HG02588 (cell line): Measurements from ENCODE around the gene DENND4C.
"Not testable (repeated sequence)": the region's sequence is repeated elsewhere in the genome, so short reads cannot be mapped to it uniquely, and the experiment has no call there.

Experiments used
- ATAC-seq: cut with Tn5 transposase; IDR thresholded peaks from one replicate; pipeline ENCODE4 v1.9.1; 2021; ENCODE audit warnings: mild to moderate bottlenecking, moderate library complexity; ENCODE audit not compliant: unreplicated experiment

Gene DENND4C

DNA sequence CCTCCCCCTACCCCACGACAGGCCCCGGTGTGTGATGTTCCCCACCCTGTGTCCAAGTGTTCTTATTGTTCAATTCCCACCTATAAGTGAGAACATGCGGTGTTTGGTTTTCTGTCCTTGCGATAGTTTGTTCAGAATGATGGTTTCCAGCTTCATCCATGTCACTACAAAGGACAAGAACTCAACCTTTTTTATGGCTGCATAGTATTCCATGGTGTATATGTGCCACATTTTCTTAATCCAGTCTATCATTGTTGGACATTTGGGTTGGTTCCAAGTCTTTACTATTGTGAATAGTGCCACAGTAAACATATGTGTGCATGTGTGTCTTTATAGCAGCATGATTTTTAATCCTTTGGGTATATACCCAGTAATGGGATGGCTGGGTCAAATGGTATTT, 35.1 kb downstream of the DENND4C start:
- not testable (repeated sequence) for ATAC-seq

DNA sequence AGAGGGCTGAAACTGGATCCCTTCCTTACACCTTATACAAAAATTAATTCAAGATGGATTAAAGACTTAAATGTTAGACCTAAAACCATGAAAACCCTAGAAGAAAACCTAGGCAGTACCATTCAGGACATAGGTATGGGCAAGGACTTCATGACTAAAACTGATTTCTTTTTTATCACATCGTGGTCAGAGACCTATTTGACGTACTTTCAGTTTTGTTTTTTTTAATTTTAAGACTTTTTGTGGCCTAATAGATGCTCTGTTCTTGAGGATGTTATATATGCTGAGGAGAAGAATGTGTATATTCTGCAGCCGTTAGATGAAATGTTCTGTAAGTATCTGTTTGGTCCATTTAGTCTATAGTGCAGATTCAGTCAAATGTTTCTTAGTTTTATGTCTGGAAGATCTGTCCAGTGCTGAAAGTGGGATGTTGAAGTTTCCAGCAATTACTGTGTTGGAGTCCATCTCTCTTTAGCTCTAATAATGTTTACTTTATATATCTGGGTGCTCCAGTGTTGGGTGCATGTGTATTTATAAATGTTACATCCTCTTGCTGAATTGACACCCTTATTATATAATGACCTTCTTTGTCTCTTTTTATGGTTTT, 36.4 kb downstream of the DENND4C start:
- ATAC-seq, result not testable (repeated sequence)

DNA sequence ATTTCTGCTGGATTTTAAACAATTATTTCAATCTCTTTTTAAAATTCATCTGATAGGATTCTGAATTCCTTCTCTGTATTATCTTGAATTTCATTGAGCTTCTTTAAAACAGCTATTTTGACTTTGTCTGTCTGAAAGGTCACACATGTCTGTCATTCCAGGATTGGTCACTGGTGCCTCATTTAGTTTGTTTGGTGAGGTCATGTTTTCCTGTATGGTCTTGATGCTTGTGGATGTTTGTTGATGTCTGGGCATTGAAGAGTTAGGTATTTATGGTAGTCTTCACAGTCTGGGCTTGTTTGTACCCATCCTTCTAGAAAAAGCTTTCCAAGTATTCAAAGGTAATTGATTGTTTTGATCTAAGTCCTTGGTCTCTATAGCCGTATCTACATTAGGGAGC, 39.1 kb downstream of the DENND4C start:
- ATAC-seq, result no peak

DNA sequence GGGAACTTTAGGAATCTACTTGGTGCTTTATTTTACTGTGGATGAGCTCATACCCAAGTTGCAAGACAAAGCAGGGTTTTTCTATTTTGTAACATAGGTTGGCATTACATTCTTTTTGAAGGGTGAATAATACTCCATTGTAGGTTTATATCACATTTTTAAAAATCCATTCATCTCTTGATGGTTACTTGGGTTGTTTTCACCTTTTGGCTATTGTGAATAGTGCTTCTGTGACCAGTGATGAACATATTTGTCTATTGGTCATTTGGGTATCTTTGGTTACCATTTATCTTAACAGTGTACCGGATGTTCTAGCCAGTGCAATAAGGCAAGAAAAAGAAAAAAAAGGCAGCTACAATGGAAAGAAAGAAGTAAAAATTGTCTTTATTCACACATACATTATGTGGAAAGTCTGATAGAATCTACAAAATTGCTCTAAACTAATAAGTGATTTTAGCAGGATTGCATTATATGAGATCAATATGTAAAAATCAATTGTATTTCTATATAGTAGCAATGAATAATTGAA, 40.0 kb downstream of the DENND4C start:
- no peak for ATAC-seq

DNA sequence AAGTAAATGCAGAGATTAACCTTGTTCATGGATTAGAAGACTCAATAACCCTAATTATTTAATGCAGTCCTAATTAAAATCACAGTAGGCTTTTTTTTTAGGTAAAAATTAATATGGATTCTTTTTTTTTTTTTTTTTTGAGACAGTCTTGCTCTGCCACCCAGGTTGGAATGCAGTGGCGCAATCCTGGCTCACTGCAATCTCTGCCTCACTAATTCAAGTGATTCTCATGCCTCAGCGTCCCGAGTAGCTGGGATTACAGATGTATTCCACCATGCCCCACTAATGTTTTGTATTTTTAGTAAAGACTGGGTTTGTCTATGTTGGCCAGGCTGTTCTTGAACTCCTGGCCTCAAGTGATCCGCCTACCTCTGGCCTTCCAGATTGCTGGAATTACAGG, 40.6 kb downstream of the DENND4C start:
- no peak for ATAC-seq

DNA sequence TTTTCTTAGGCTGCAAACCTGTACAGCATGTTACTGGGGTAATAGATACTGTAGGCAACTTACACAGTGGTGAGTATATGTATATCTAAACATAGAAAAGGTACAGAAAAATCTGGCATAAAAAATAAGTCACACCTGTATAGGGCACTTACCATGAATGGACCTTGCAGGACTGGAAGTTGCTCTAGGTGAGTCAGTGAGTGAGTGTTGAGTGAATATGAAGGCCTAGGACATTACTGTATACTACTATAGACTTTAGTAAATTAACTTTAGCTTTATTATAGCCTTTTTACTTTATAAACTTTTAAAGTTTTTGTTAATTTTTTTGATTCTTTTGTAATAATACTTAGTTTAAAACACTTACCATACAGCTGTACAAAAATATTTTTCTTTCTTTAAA, 51.3 kb downstream of the DENND4C start:
- ATAC-seq, result no peak

DNA sequence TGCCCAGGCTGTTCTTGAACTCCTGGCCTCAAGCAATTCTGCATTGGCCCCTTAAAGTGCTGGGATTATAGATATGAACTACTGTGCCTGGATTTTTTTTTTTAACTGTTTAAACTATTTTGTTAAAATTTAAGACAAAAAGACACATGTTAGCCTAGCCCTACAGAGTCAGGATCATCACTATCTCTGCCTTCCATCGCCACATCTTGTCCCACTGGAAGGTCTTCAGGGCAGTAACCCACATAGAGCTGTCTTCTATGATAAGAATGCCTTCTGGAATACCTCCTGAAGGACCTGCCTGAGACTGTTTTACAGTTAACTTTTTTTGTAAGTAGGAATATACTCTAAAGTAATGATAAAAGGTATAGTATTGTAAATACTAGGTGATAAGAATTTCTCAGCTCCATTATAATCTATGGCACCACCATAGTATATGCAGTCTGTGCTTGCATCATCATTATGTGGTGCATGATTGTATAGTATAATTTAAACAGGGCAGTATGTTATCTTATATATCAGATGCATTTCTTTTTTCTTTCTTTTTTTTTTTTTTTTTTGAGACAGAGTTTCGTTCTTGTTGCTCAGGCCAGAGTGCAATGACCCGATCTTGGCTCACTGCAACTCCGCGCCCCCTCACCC, 52.7 kb downstream of the DENND4C start:
- ATAC-seq, result no peak

DNA sequence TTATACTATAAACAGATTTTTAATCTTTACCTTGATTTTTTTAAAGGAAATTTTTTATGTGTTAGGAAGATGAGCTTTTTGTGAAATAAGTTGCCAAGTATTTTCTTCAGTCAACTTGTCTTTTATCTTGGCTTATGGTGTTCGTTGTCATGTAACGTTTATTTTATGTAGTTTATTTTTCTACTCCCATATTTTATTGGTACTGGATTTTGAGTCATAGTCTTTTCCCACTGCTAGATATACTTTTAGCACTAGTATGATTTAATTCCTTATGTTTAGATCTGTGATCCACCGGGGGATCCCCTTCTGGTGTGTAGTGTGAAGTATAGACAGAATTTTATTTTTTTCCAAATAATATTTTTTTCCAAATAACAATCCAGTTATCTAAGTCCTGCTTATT, 54.2 kb downstream of the DENND4C start:
- ATAC-seq, result no peak

DNA sequence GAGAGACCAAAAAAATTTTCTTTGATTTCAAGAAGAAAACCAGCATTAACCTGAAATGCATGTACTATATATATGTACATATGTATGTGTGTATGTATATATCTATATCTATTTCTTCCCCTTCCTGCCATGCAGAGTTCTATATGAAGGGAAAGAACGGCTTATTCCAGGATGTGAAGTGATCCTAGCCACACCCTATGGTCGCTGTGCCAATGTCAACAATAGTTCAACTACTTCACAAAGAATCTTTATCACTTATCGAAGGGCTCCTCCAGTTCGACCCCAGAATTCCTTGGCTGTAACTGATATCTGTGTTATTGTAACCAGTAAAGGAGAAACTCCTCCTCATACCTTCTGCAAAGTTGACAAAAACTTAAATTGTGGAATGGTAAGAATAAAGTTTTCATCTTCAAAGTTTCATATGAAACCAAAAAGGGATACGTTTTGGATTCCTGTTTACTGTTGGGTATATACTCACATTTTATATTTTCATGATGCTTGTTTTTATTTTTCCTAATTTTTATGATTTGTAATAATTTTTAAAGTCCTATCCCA, 56.2 kb downstream of the DENND4C start:
- ATAC-seq, result no peak

DNA sequence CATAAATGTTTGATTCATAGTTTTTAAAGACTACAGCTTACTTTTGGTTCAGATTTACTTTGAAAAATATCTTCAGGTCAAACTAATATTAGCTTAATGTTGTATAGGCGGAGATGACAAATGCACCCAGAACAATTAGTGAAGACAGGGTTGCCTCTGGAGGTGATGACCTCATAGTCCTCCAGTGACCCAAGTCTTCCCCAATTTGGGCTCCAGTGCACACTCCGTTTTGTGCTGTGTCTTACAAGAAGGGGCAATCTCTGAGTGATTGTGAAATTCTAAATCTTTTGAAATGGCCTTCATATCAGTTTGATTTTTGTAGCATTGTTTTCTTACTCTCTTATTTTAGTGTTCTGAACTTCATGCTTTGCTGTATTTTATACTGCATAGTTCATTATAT, 57.6 kb downstream of the DENND4C start:
- no peak for ATAC-seq

DNA sequence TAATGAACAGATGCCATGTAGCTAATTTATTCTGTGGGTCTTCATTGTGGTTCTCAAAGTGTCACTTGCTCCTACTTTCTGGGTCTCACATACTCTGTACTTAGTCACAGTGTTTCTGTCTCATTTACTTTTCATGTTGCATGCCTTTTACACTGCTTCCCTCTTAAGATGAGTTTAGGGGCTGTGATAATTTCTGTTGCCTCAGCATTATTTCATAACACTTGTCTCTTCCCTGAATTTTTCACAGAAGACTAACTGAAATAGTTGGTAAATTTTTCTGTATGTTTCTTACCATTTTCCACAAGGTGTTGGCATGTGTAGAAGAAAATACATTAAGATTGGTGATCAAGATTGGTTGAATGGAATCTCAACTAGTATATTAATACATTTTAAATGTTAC, 59.6 kb downstream of the DENND4C start:
- ATAC-seq, result no peak

DNA sequence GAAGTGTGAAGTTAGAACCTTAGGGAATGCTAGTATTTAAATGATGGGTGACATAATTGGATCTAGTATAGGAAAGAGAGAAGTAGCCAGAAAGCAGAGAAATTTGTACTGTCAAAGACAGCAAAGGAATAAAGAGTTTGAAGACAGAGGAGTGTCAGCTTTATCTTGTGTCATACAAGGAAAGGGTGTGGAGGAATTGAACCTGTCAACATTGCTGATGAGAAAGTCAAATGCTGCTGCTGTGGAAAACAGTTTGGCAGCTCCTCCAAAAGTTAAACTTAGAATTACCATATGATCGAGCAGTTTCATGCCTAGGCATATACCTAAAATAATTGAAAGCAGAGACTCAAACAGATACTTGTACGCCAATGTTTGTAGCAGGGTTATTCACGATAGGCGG, 63.7 kb downstream of the DENND4C start:
- ATAC-seq, result no peak

DNA sequence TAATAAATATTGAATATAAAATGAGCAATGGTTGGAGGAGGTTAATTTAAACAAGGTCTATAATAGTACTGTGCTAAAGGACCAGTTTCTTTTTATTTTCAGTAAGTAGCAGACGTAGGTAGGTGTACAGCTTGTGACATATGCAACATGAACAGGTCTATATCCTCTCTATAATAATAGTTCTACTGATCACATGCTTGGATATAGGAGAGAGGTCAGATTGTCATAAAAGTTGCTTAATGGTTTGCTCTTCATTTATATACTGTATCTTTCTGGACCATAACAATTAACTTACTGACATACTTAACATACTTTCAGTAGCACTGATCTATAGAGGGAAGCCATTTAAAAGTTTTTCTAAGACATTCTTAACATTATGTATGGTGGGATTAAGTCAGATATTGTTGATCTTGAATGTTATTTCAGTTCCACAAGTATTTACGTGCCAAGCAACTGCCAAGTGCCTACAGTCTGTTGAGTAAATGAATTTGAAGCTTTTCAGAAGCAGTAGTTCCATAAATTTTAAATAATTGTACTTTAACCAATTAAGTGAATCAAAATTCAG, 68.0 kb downstream of the DENND4C start:
- no peak for ATAC-seq

DNA sequence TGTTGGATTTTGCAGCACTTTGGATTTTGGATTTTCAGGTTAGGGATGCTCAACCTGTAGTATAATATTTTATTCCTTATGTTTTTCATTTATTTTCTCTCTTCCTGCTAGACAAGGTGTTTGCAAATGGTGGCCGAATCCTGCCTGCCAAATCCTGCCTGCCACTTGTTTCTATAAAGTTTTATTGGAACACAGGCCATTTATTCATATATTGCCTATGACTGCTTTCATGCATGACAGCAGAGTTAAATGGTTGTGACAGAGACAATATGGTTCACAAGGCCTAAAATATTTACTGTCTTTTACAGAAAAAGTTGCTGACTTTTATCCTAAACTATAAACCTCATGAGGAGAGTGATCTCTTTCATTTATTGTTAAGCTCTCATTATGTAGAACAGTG, 72.7 kb downstream of the DENND4C start:
- no peak for ATAC-seq

DNA sequence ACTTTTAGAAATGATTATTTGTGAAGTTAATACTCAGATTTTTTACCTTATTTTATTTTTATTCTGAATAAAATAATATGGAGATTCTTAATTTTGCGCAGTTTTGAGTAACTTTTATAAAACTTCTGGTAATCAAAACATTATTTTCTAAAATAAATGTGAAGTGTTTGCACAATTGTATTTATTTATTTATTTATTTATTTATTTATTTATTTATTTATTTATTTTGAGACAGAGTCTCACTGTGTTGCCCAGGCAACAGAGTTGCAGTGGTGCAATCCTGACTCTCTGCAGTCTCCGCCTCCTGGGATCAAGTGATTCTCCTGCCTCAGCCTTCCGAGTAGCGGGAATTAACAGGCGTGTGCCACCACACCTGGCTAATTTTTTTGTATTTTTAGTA, 76.1 kb downstream of the DENND4C start:
- no peak for ATAC-seq

DNA sequence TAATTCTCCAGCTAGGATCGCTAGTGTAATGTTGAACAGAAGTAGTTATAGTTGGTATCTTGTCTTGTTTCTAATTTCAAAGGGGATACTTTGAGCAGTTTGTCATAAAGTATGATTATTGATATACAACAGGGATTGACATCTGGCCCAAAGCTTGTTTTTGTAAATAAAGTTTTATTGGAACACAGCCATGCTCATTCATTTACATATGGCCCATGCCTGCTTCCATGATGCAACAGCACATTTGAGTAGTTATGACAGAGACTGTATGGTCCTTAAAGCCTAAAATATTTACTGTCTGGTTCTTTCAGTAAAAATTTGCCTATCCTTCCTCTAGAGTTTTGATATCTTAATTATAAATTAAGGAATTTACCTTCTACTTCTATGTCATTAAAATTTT, 79.8 kb downstream of the DENND4C start:
- ATAC-seq, result no peak

DNA sequence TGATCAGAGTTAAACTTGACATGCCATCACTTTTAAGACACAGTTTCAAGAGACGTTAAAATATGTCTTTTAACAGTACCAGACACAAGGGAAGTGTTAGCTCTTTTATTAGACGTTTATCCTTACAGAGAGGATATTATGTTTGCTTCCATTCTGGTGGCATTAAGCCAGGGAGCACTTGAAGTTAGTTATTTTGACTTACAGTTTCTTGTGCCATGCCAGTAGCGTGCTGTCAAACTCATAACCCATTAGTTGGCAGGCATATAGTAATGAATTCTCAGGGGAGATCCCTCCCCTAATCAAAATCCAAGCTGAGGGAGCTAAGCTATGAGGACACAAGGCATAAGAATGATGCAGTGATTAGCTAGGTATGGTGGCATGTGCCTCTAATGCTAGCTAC, 83.1 kb downstream of the DENND4C start:
- ATAC-seq, result no peak

DNA sequence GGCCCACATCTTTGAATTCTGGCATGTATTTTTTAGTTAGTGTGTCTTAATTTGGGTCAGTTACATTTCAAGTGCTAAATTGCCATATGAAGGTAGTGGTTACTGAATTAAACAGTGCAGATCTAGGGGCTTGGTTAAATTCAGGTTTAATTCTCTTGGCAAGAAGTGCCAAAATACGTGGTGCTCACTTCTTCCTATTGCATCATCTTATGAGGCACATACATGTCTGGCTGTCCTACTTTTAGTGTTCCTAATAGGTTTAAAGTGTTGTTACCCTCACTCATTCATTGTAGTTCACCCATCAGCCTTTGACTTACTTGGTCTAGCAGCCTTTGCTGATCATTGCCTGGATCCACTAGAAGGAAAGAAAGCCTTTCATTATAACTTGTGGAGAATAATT, 90.0 kb downstream of the DENND4C start:
- no peak for ATAC-seq

DNA sequence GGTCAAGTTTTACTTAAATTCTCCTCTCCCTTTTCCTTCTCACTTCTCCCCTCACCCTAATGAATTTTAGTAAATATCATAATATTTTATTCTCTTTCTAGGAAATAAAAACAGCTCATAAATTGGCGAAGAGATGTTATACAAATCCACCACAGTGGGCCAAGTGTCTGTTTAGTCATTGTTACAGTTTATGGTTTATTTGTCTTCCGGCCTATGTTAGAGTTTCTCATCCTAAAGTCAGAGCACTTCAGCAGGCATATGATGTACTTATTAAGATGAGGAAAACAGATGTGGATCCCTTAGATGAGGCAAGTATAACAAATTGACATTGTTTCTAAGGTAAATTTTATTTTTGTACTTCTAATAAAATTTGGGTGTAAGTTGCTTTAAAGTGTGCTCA, 101.4 kb downstream of the DENND4C start:
- ATAC-seq, result no peak

DNA sequence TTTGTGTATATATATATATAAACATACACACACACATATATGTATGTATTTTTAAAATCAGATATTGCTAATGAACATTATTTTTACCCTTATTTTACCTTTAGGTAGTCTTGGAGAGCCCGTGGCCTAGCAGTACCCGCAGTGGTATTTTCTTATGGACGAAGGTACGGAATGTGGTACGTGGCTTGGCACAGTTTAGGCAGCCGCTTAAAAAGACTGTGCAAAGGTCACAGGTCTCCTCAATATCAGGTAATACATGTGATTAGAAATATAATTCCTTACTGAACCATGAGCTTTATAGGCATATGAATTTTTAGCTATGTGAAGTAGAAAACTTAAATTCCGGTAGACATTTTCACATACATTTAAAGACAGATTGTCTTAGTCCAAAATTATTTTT, 105.7 kb downstream of the DENND4C start:
- ATAC-seq, result no peak

DNA sequence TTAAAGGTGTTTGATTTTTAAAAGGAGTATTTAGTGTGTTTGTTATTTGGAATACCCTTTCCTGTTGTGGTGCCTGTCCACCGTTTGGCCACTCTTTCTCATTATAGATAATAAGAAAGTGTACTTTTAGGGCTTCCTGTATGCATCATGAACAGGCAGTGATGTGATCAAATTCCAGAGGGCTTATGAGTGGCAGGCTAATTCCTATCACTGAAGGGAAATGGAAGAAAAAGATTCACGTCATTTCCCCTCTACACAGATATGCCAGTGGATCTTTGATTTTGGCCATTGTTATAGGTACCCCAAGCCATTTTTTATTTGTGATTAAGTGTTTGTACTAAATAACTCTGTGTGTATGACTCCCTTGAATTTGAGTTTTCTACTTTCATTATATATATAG, 112.5 kb downstream of the DENND4C start:
- ATAC-seq, result no peak

DNA sequence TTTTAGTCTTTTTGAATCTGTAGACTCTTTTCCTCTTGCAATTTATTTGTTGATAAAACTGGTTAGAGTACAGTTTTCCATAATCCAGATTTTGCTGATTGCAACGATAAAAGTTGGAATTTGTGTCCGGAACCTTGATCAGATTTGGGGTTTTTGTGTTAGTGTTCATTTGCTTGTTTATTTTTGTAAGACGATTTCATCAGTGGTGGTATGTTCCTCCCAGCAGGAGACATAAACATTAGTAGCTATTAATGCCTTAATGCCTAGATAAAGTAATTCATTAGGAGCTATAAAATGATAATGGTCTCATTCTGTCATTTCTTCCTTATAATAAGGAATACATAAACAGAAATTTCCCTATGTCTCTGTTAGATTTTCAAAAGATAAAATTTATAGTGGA, 128.2 kb downstream of the DENND4C start:
- ATAC-seq, result no peak
